GM21423 (cell line): Measurements from ENCODE around the gene LRRC72.

Experiments
- ATAC-seq: cut with Tn5 transposase; IDR thresholded peaks from one replicate; pipeline ENCODE4 v1.9.1; 2021; ENCODE audit warnings: mild to moderate bottlenecking, moderate library complexity; ENCODE audit not compliant: unreplicated experiment

The LRRC72 gene

GRCh38 chr7:16615228-16615627 is 88.6 kb downstream of the LRRC72 start:
- ATAC-seq: no peak

GRCh38 chr7:16616122-16616521 is 89.5 kb downstream of the LRRC72 start:
- no peak for ATAC-seq

- no peak for ATAC-seq
Observed at GRCh38 chr7:16616542-16616941, 89.9 kb downstream of the LRRC72 start.

GRCh38 chr7:16619979-16620408 is 93.4 kb downstream of the LRRC72 start:
- ATAC-seq: peak; percentile 72

GRCh38 chr7:16626388-16626787 is 99.8 kb downstream of the LRRC72 start:
- ATAC-seq: no peak

- ATAC-seq: no peak
Observed at GRCh38 chr7:16627236-16627635, 100.6 kb downstream of the LRRC72 start.

GRCh38 chr7:16630654-16631053 is 104.0 kb downstream of the LRRC72 start:
- ATAC-seq: no peak
